Right lobe of liver (tissue), 6 donors: ENCODE data around the gene DNAJC21. TPM values are rescaled to one million over a fixed set of nuclear protein-coding genes. Genes with fewer than 3 reads are reported as not detected.

Experiments
- ATAC-seq, 4 donors: fragments of 200-7000 bp; cut with Tn5 transposase; one replicate each; pipeline ENCODE4 v1.9.1; 2020; ENCODE audit warnings: mild to moderate bottlenecking in 4 of 4, moderate library complexity in 4 of 4
- DNase-seq, 3 donors: peaks; one replicate each; pipeline ENCODE4 v3.0.0-alpha.2; 2020
- H3K27ac ChIP-seq, 3 donors: fragments of 200-600 bp; one replicate each; pipeline ENCODE4 v1.8.0; 2022
- H3K27me3 ChIP-seq, 2 donors: fragments of 200-600 bp; one replicate each; pipeline ENCODE4 v1.8.0; 2022
- H3K36me3 ChIP-seq, 4 donors: fragments of 200-600 bp; sonication (generic) in 1 of 4; one replicate each; pipeline versions ENCODE4 v1.5.1 to v1.8.0; 2017 to 2022; ENCODE audit warnings: control low read depth in 1 of 4
- H3K4me1 ChIP-seq, 4 donors: fragments of 200-600 bp; sonication (generic) in 1 of 4; one replicate each; pipeline versions ENCODE4 v1.5.1 to v1.8.0; 2017 to 2022; ENCODE audit warnings: control low read depth in 1 of 4
- H3K4me3 ChIP-seq, 3 donors: fragments of 200-600 bp; one replicate each; pipeline ENCODE4 v1.8.0; 2022
- H3K9me3 ChIP-seq, 4 donors: fragments of 200-600 bp; sonication (generic) in 1 of 4; one replicate each; pipeline versions ENCODE4 v1.5.1 to v1.8.0; 2017 to 2022; ENCODE audit warnings: control low read depth in 1 of 4
- CTCF ChIP-seq, 4 donors: fragments of 200-600 bp in 3 of 4; fragments of 450-650 bp in 1 of 4; IDR thresholded peaks; one replicate each; pipeline versions ENCODE4 v1.5.1 to v1.8.0; 2016 to 2022; ENCODE audit warnings: antibody characterized with exemption in 4 of 4, mild to moderate bottlenecking in 2 of 4
- POLR2A ChIP-seq: fragments of 450-650 bp; IDR thresholded peaks from one replicate; pipeline ENCODE4 v1.6.1; 2017; ENCODE audit warnings: antibody characterized with exemption, mild to moderate bottlenecking
- WGBS: methylation state at CpG from one replicate; pipeline ENCODE4 v1.1.6; 2018; ENCODE audit warnings: low coverage, low lambda C conversion rate; ENCODE audit not compliant: insufficient coverage; ENCODE audit errors: missing lambda C conversion rate; 5-methylcytosine and 5-hydroxymethylcytosine counted together
- intact Hi-C, 2 donors: fragments of 100-400 bp; cut with DNase I; formaldehyde crosslinking; loops; one replicate each; pipeline versions ENCODE4 v1.11.2 to v1.14.1; 2022
- total RNA-seq, 6 experiments: library from RNA; depleted of rRNA in 2 of 6; stranded (reverse); fragments of >200 nt in 2 of 6; fragmentation: NEBNext Ultra II Directional in 3 of 6; extraction: Animal tissue kit (Norgen Biotek cat#: 25700) in 3 of 6; gene quantifications; one replicate each; pipeline versions ENCODE4 v1.1.0 to v1.2.4, GENCODE V29; 2016 to 2023
- donor health status: DM: no; HTN: yes; CAD: no.
- donor health status: DM: no; HTN: no; CAD: no.
- donor health status: DM: no; HTN: no; CAD: no.
- donor health status: DM: no; HTN: yes; CAD: no.
- donor health status: DM: no; HTN: yes; CAD: no.

DNAJC21 gene
- total RNA-seq, 6 experiments from 2014 or later, result 13.3 to 23.9 (median 20.2) TPM

GRCh38 chr5:35004771-35005170, 75.4 kb downstream of the DNAJC21 start:
- H3K4me3 ChIP-seq, result no peak overlapping the region
- ATAC-seq, result no peak
- H3K4me1 ChIP-seq, result no peaks in the 10 kb centered on the region
- no peaks in the 10 kb centered on the region for H3K9me3 ChIP-seq
- TF ChIP-seq POLR2A (no peak), CTCF (IDR thresholded peaks at IDR 0.05) (no peak)
- intact Hi-C loops, result no loop called here
- WGBS, result 88% methylated on average over 1 of the region's 1 CpG
- H3K36me3 ChIP-seq, result peaks cover 0 to 20% (median 4%) of the 10 kb centered on the region in 4 donors
- no peaks in the 10 kb centered on the region for H3K27me3 ChIP-seq
- no peak for DNase-seq
- H3K27ac ChIP-seq, result no peak overlapping the region

Other genes with a start within 250 kb of the DNAJC21 start
- under 1 TPM in 2 of 6 experiments, not detected in 4; 0.15 to 0.51 TPM for gene TTC23L, start 90.4 kb upstream of the DNAJC21 start, total RNA-seq
- gene RAD1, start 14.1 kb upstream of the DNAJC21 start, total RNA-seq, result 1 to 10 TPM; 4.7 to 9.0 (median 6.2) TPM
- gene BRIX1, start 13.8 kb upstream of the DNAJC21 start, total RNA-seq, result 1 to 10 TPM; 4.9 to 9.4 (median 8.1) TPM
- 10 to 100 TPM; 24.7 to 88.2 (median 55.8) TPM for gene AGXT2, start 118.4 kb downstream of the DNAJC21 start, total RNA-seq